Right cardiac atrium (tissue), 5 donors: ENCODE data around the gene FHIT. TPM values are rescaled to one million over a fixed set of nuclear protein-coding genes. Genes with fewer than 3 reads are reported as not detected.

Experiments
- ATAC-seq, 2 donors: fragments of 200-7000 bp; cut with Tn5 transposase; one replicate each; pipeline versions ENCODE4 v1.8.0 to v1.9.1; 2020; ENCODE audit warnings: moderate library complexity in 2 of 2, mild to moderate bottlenecking in 1 of 2
- DNase-seq, 3 donors: peaks; one replicate each; pipeline ENCODE4 v3.0.0-alpha.2; 2020
- H3K27ac ChIP-seq: one replicate; pipeline ENCODE4 v1.5.1; 2013; ENCODE audit warnings: mild to moderate bottlenecking, low read length, control low read depth, moderate library complexity
- H3K27me3 ChIP-seq: one replicate; pipeline ENCODE4 v1.6.1; 2013; ENCODE audit not compliant: control insufficient read depth, insufficient read depth
- H3K4me1 ChIP-seq: one replicate; pipeline ENCODE4 v1.6.1; 2013; ENCODE audit warnings: low read length; ENCODE audit not compliant: control insufficient read depth, insufficient read depth
- H3K4me3 ChIP-seq: one replicate; pipeline ENCODE4 v1.5.1; 2013; ENCODE audit warnings: low read length, control low read depth
- H3K9me3 ChIP-seq: one replicate; pipeline ENCODE4 v1.6.1; 2013; ENCODE audit warnings: low read length; ENCODE audit not compliant: control insufficient read depth
- WGBS: extraction: QIAGEN DNeasy Blood & Tissue Kit; methylation state at CpG from one replicate; pipeline ENCODE4 v1.1.7; 2013; 5-methylcytosine and 5-hydroxymethylcytosine counted together
- intact Hi-C, 4 donors: fragments of 100-400 bp; cut with DNase I; formaldehyde crosslinking; loops; one replicate each; pipeline versions ENCODE4 v1.11.0 to v1.14.0; 2022 to 2023
- polyA plus RNA-seq: library from polyadenylated mRNA; stranded (reverse); fragments of 200-250 nt; gene quantifications from one replicate; pipeline ENCODE4 v1.2.3, GENCODE V29; 2013
- total RNA-seq, 4 donors: library from RNA; stranded (reverse); fragmentation: NEBNext Ultra II Directional; extraction: Animal tissue kit (Norgen Biotek cat#: 25700); gene quantifications; one replicate each; pipeline ENCODE4 v1.2.1, GENCODE V29; 2021
- donor health status: healthy with polysubstance abuse.
- donor health status: DM: no; HTN: yes; CAD: no.
- donor health status: DM: no; HTN: no; CAD: no.
- donor health status: DM: no; HTN: yes; CAD: no; lungs with severe emphysema.
- donor health status: DM: yes; HTN: yes; CAD: no.

Gene FHIT
- total and polyA plus RNA-seq, 5 donors, result 16.5 to 25.8 (median 21.4) TPM

DNA sequence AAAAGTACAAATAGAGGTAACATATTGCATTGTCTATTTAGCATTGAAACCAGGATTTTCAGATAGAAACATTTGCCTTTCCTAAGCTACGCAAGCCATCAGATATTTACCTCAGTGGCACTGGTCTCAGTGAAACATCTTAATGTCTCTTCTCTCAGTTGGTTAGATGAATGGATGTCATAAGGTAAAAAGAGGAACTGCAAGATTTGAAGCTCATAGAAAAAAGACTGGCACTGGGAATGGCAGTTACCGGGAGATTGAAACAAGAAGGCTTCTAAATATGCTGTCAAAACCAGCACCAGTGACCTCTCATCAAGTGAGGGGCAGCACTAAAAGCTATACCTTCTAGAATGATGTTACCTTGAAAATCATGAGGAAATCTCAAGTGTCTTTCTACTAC, 486.4 kb downstream of the FHIT start:
- H3K4me1 ChIP-seq, result no peaks in the 10 kb centered on the region
- H3K9me3 ChIP-seq, result no peaks in the 10 kb centered on the region
- DNase-seq, result no peak
- no peak overlapping the region for H3K4me3 ChIP-seq
- WGBS, result 95% methylated on average over 2 of the region's 2 CpGs
- ATAC-seq, result no peak
- no peak overlapping the region for H3K27ac ChIP-seq
- intact Hi-C loops, result no loop called here
- H3K27me3 ChIP-seq, result no peaks in the 10 kb centered on the region

DNA sequence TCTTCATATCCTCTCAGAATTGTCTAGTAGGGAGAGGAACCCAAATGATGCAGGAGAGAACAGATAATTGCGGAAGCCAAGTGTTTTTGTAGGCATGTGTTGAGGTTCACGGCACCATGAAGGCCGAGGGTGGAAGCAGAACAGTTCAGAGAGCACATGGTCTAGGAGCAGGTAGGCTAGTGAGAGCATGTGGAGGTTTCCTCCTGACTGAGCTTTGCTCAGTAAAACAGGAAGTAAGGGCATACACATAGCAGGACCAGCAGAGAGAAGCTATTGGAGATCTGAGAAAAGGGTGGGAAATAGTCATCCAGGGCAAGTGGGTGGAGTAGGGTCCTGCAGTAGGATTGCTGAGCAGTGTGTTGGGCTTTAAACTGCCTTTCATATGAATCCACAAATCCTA, 491.1 kb downstream of the FHIT start:
- WGBS, result 94% methylated on average over 3 of the region's 3 CpGs
- no peaks in the 10 kb centered on the region for H3K4me1 ChIP-seq
- H3K4me3 ChIP-seq, result no peak overlapping the region
- intact Hi-C loops, result no loop called here
- no peak for DNase-seq
- no peak overlapping the region for H3K27ac ChIP-seq
- ATAC-seq, result no peak
- no peaks in the 10 kb centered on the region for H3K9me3 ChIP-seq
- H3K27me3 ChIP-seq, result no peaks in the 10 kb centered on the region

DNA sequence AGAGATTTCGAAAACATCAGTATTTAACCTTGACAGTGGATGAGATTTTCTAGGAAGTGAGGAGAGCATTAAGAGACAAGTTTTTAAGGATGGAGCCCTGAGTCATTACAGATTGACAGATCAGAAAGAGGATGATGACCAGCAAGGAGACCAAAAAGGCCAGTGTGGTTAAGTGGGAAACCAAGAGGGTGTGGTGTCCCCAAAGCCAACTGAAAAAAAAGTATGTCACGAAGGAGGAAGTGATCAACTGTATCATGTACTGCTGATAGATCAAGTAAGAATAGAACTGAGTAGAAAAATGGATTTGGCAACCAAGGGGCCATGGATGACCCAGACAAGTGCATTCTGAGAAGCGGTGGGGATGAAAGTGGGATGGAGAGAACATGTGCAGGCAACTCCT, 491.8 kb downstream of the FHIT start:
- no peak overlapping the region for H3K27ac ChIP-seq
- H3K4me1 ChIP-seq, result no peaks in the 10 kb centered on the region
- no peak overlapping the region for H3K4me3 ChIP-seq
- intact Hi-C loops, result no loop called here
- WGBS, result 89% methylated on average over 3 of the region's 3 CpGs
- no peaks in the 10 kb centered on the region for H3K9me3 ChIP-seq
- ATAC-seq (no peak), DNase-seq (no peak)
- no peaks in the 10 kb centered on the region for H3K27me3 ChIP-seq

DNA sequence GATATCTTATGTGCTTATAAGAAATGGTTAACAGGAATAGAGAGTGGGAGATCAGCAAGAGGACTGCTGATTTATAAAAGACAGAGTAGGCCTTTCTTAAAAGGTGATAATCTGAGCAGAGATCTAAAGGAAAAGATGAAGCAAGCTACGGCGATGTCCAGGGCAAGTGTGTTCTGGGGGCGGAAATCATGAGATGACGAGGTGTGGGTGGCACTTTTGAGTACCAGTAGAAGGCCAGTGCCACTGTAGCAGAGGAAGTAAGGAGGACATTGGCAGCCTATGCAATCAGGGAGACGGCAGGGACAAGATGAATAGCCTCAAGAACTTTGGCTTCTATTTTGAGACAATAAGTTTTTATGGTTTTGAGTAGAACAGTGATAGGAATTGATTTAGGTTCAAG, 492.4 kb downstream of the FHIT start:
- WGBS, result 86% methylated on average over 5 of the region's 5 CpGs
- ATAC-seq, result no peak
- intact Hi-C loops, result no loop called here

DNA sequence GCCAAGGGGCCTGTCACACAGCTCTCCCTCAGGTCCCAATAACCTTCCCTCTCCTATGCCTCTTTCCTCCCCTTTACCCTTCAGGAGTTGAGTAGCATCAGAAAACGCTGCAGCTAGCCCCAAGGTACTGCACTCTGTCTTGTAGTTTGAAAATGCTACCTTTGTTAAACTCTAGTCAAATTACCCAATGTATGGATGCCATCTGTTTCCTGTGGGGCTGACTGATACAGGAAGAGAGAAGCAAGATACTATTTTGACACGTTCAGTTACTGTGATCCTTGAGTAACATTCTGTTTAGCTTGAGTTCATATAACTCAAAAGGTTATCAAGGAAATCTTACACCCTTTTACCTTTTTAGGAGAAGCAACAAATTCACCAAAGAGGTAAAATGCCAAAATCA, 493.1 kb downstream of the FHIT start:
- H3K4me3 ChIP-seq, result no peak overlapping the region
- WGBS, result 71% methylated on average over 2 of the region's 2 CpGs
- no peaks in the 10 kb centered on the region for H3K4me1 ChIP-seq
- ATAC-seq (no peak), DNase-seq (no peak)
- no peaks in the 10 kb centered on the region for H3K27me3 ChIP-seq
- H3K9me3 ChIP-seq, result no peaks in the 10 kb centered on the region
- no peak overlapping the region for H3K27ac ChIP-seq
- intact Hi-C loops, result no loop called here

More for the DNA sequence above, 492.4 kb downstream of the FHIT start:
- Histone ChIP-seq H3K27ac (no peak overlapping the region), H3K4me3 (no peak overlapping the region), H3K9me3 (no peaks in the 10 kb centered on the region), H3K27me3 (no peaks in the 10 kb centered on the region), H3K4me1 (no peaks in the 10 kb centered on the region)
- DNase-seq, result no peak

DNA sequence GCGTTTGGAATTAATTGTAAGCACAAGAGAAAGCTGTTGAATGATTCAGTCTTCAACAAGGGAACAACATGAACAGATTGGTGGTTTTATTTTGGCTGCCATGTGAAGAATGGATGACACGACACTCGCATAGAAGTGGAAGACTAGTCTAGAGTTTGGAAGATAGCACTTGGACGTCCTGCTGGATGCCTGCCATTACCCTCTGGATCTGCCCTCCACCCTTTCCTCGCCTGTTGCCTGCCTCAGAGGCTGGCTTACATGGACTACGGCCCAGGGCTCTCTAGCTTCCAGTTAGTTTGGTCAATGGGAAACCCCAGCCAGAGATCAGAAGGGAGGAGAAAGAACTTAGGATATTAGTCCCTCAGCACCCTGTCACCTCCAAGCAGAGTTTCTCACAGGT, 493.5 kb downstream of the FHIT start:
- DNase-seq, result peak in 1 of 3 donors; percentile 36
- no peaks in the 10 kb centered on the region for H3K27me3 ChIP-seq
- intact Hi-C loops, result no loop called here

DNA sequence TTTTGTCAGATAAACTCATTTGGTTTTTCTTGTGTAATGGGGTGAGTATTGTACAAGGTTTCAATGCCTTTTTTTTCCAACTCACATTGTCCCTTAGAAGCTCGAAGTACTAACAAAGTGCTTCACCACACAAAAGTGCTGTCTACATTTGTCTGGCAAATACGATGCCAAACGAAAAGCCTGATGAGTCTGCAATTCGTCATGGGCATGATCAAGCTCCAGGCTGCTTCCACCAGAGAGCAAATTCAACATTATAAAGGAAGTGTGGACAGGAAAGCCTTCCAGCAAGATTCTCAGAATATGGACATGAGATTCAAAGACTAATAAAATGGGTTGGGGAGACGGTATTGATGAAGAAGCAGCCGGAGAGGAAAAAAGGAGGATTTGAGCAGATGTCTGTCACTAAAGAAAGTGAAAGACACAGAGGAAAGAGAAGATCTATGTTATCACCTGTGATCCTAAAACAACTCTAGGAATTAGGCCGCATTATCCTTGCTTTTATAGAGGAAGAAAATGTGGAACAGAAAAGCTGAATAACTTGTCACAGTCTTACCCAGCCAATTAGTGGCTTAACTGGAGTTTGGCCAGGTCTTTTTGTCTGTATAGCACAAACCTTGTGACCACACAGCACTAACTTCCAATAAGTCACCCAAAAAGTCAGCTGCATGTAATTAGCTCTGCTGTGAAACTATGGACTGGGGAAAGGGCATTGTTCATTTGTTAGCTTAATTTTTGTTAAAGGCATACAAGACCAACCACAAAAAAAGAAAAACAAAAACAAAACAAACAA, 494.8 kb downstream of the FHIT start:
- no peak overlapping the region for H3K4me3 ChIP-seq
- 71% methylated on average over 7 of the region's 7 CpGs for WGBS
- no peak for ATAC-seq
- H3K27ac ChIP-seq, result no peak overlapping the region
- DNase-seq, result no peak
- H3K9me3 ChIP-seq, result no peaks in the 10 kb centered on the region
- no peaks in the 10 kb centered on the region for H3K27me3 ChIP-seq
- no peaks in the 10 kb centered on the region for H3K4me1 ChIP-seq
- intact Hi-C loops, result no loop called here

More for the DNA sequence above, 493.5 kb downstream of the FHIT start:
- WGBS, result 55% methylated on average over 6 of the region's 6 CpGs
- Histone ChIP-seq H3K4me3 (no peak overlapping the region), H3K27ac (no peak overlapping the region), H3K4me1 (no peaks in the 10 kb centered on the region), H3K9me3 (no peaks in the 10 kb centered on the region)
- no peak for ATAC-seq

DNA sequence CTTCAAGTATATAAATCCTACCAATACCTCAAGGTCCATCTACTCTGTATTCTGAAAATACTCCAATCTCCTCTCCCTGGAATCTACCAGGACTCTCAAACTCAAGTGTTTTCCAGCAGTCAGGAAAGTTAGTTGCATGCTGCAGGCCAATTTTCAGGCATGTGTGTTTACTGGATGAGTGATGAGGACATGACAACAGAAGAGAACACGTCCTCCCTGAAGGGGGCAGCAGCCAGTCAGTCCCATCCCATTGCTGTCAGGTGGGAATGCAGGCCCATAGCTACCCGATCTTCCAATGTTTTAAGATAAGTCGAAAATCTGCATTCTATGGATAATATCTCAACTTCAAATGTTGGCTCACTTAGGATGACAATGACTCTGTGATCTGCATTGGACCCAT, 496.2 kb downstream of the FHIT start:
- Histone ChIP-seq H3K4me3 (no peak overlapping the region), H3K27ac (no peak overlapping the region), H3K9me3 (no peaks in the 10 kb centered on the region), H3K27me3 (no peaks in the 10 kb centered on the region), H3K4me1 (no peaks in the 10 kb centered on the region)
- intact Hi-C loops, result no loop called here
- DNase-seq (no peak), ATAC-seq (no peak)
- 52% methylated on average over 3 of the region's 3 CpGs for WGBS

DNA sequence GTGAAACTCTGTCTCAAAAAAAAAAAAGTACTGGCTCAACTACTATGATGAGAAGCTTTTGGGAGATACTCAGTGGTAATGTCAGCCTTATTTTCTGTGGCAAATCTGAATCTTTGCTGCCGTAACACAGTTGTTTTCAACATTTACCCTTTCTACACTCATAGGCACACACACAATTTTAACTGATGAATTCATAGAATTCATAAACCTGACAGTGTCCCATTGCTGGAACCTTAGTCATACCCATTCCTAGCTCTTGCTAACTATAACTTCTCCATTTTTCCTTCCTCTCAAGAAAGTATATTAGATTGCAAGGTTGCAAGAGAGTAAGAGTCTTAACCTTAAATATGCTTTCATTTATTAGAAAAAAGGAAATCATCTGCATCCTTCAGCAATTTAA, 496.6 kb downstream of the FHIT start:
- WGBS, result 87% methylated on average over 1 of the region's 1 CpG
- Histone ChIP-seq H3K4me3 (no peak overlapping the region), H3K27ac (no peak overlapping the region), H3K9me3 (no peaks in the 10 kb centered on the region), H3K27me3 (no peaks in the 10 kb centered on the region), H3K4me1 (no peaks in the 10 kb centered on the region)
- ATAC-seq, result no peak
- intact Hi-C loops, result no loop called here
- DNase-seq, result no peak

DNA sequence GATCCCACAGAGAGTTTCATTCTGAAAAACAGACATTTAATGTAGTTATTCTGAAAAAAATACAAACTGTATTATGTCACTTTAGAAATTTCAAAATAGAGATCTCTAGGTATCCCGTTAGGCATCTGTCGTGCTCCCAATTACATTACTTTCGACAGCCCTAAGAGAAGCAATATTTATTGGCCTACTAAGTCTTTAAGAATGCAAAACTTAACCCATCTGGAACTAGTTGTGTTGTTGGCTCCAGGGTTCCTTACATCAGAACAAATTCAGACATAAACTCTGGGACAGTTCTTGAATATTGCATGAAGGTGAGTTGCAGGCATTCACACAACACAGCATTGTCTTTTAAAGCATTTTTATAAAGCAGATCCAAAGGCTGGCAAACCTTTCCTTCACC, 498.4 kb downstream of the FHIT start:
- ATAC-seq (no peak), DNase-seq (no peak)
- intact Hi-C loops, result no loop called here
- WGBS, result 85% methylated on average over 3 of the region's 3 CpGs
- no peaks in the 10 kb centered on the region for H3K4me1 ChIP-seq
- H3K27ac ChIP-seq, result no peak overlapping the region
- H3K4me3 ChIP-seq, result no peak overlapping the region
- no peaks in the 10 kb centered on the region for H3K27me3 ChIP-seq
- H3K9me3 ChIP-seq, result no peaks in the 10 kb centered on the region

DNA sequence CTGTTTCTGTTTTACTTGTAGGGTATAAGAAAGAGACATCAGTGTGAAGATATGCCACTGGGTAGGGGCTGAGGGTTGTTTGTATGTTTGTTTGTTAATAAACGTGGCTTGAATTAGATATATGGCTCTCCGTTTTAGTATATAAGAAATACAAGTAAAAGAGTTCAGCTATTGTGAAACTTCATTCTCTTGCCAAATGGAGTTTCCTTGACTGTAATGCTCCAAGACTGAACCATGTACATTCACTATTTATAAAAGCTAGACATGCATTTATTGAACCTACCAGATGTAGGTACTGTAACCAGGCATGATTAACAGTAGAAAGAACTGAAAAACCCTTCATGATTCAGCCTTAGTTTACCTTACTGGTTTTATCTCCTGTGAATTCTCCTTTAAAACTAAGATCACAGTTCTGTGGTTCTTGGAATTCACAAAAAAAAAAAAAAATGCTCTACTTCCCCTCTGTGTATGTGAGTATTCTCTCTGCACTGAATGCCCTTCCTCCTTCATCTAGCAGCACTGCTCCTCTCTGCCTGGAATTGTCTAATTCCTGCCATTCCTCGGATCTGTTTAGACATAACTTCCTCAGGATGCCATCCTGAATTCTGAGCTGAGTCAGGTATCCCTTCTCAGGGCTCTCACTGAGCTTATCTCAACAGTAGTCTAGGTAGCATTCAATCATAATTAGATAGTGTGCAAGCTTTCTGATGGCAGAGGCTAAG, 504.4 kb downstream of the FHIT start:
- ATAC-seq (no peak), DNase-seq (no peak)
- H3K4me3 ChIP-seq, result no peak overlapping the region
- no peaks in the 10 kb centered on the region for H3K27me3 ChIP-seq
- H3K9me3 ChIP-seq, result no peaks in the 10 kb centered on the region
- H3K27ac ChIP-seq, result no peak overlapping the region
- 60% methylated on average over 3 of the region's 3 CpGs for WGBS
- no peaks in the 10 kb centered on the region for H3K4me1 ChIP-seq
- intact Hi-C loops, result no loop called here
